ENCODE results near the gene IL17C. TPM values are rescaled to one million over a fixed set of nuclear protein-coding genes. Genes with fewer than 3 reads are reported as not detected.

The IL17C gene
- total and polyA plus RNA-seq, 4 donors = not detected

GRCh38 chr16:88681709-88682451, 43.5 kb downstream of the IL17C start:
- 56% methylated on average over 21 of the region's 21 CpGs for WGBS
- DNase-seq (ENCODE audit: low spot score) = no peak
- peaks cover 7 to 26% (median 13%) of the 10 kb centered on the region in 4 donors for H3K4me1 ChIP-seq (ENCODE audit: control insufficient read depth in 4 of 4, insufficient read depth in 4 of 4, low read length in 3 of 4)
- no peaks in the 10 kb centered on the region for H3K36me3 ChIP-seq (ENCODE audit: control insufficient read depth in 4 of 4, insufficient read depth in 3 of 4, low read depth in 1 of 4, low read length in 3 of 4)
- no peaks in the 10 kb centered on the region for H3K27me3 ChIP-seq (ENCODE audit: control insufficient read depth in 4 of 4, insufficient read depth in 4 of 4, low read length in 3 of 4)
- TF ChIP-seq MAX (IDR thresholded peaks at IDR 0.05) (no peak), RXRA (IDR thresholded peaks at IDR 0.05) (no peak), TAF1 (conservative IDR thresholded peaks at IDR 0.05) (no peak), EGR1 (IDR thresholded peaks at IDR 0.05; ENCODE audit: low read depth in 2 of 2) (no peak), JUND (IDR thresholded peaks at IDR 0.05) (no peak), ZBTB33 (IDR thresholded peaks at IDR 0.05) (no peak), NR2F2 (IDR thresholded peaks at IDR 0.05) (no peak), ATF3 (IDR thresholded peaks at IDR 0.05) (no peak), REST (IDR thresholded peaks at IDR 0.05) (no peak), YY1 (IDR thresholded peaks at IDR 0.05) (no peak), SP1 (IDR thresholded peaks at IDR 0.05) (no peak), HNF4G (IDR thresholded peaks at IDR 0.05) (no peak), FOXA1 (IDR thresholded peaks at IDR 0.05) (no peak), RAD21 (IDR thresholded peaks at IDR 0.05) (no peak), CTCF (IDR thresholded peaks at IDR 0.05; ENCODE audit: low read depth, low read length, missing input control) (no peak), FOXA2 (IDR thresholded peaks at IDR 0.05) (no peak)
- H3K9me3 ChIP-seq (ENCODE audit: control insufficient read depth in 4 of 4, low read length in 3 of 4) = no peaks in the 10 kb centered on the region
- H3K9ac ChIP-seq (ENCODE audit: low read depth in 1 of 2, low read length in 2 of 2) = no peak overlapping the region
- H3K27ac ChIP-seq (ENCODE audit: low read depth in 1 of 2, low read length in 2 of 2) = no peak overlapping the region
- H3K4me3 ChIP-seq (ENCODE audit: low read depth in 1 of 3, low read length in 3 of 3) = no peak overlapping the region
